T-helper 2 cell treated with Interferon-gamma antibody and Interleukin-4, amounts not matched to agents 5 μg/mL and 100 μg/mL, for 36 hours (primary cell): ENCODE results near the gene CCDC134.

Experiments
- DNase-seq: peaks from one replicate; pipeline ENCODE4 v3.0.0; 2021; ENCODE audit warnings: low spot score
- H3K27ac Mint-ChIP-seq: one replicate; pipeline ENCODE4 v1.8.0; 2021; ENCODE audit warnings: mild to moderate bottlenecking, mixed read lengths
- H3K27me3 Mint-ChIP-seq: one replicate; pipeline ENCODE4 v1.8.0; 2021; ENCODE audit warnings: low read depth, mixed read lengths
- H3K36me3 Mint-ChIP-seq: one replicate; pipeline ENCODE4 v1.8.0; 2021; ENCODE audit warnings: low read depth, mixed read lengths
- H3K4me1 Mint-ChIP-seq: one replicate; pipeline ENCODE4 v1.8.0; 2021; ENCODE audit warnings: low read depth, mixed read lengths
- H3K4me3 Mint-ChIP-seq: one replicate; pipeline ENCODE4 v1.8.0; 2022; ENCODE audit warnings: mild to moderate bottlenecking, moderate library complexity, mixed read lengths
- H3K9me3 Mint-ChIP-seq: one replicate; pipeline ENCODE4 v1.8.0; 2021; ENCODE audit warnings: mixed read lengths

The CCDC134 gene

GRCh38 chr22:41805639-41806038 lies 5.2 kb downstream of the CCDC134 start:
- peak overlapping the region; percentile 18 for H3K27ac Mint-ChIP-seq
- H3K9me3 Mint-ChIP-seq = no peaks in the 10 kb centered on the region
- H3K4me1 Mint-ChIP-seq = peaks cover 22% of the 10 kb centered on the region
- H3K4me3 Mint-ChIP-seq = no peak overlapping the region
- no peaks in the 10 kb centered on the region for H3K27me3 Mint-ChIP-seq
- no peak for DNase-seq
- peaks cover 17% of the 10 kb centered on the region for H3K36me3 Mint-ChIP-seq

- H3K9me3 Mint-ChIP-seq = no peaks in the 10 kb centered on the region
- H3K36me3 Mint-ChIP-seq = peaks cover 13% of the 10 kb centered on the region
- H3K27ac Mint-ChIP-seq = no peak overlapping the region
- peaks cover 11% of the 10 kb centered on the region for H3K4me1 Mint-ChIP-seq
- no peak overlapping the region for H3K4me3 Mint-ChIP-seq
- no peaks in the 10 kb centered on the region for H3K27me3 Mint-ChIP-seq
- no peak for DNase-seq
Measured at GRCh38 chr22:41808400-41808799, 7.9 kb downstream of the CCDC134 start.

GRCh38 chr22:41810022-41810421 lies 9.5 kb downstream of the CCDC134 start:
- Mint-ChIP-seq H3K4me1 (peaks cover 1% of the 10 kb centered on the region), H3K4me3 (no peak overlapping the region), H3K36me3 (peaks cover 18% of the 10 kb centered on the region), H3K9me3 (no peaks in the 10 kb centered on the region), H3K27me3 (no peaks in the 10 kb centered on the region), H3K27ac (no peak overlapping the region)
- no peak for DNase-seq

GRCh38 chr22:41812805-41813545 lies 12.5 kb downstream of the CCDC134 start:
- no peaks in the 10 kb centered on the region for H3K27me3 Mint-ChIP-seq
- H3K36me3 Mint-ChIP-seq = peaks cover 23% of the 10 kb centered on the region
- H3K4me3 Mint-ChIP-seq = no peak overlapping the region
- H3K27ac Mint-ChIP-seq = no peak overlapping the region
- no peaks in the 10 kb centered on the region for H3K9me3 Mint-ChIP-seq
- DNase-seq = no peak
- H3K4me1 Mint-ChIP-seq = no peaks in the 10 kb centered on the region

GRCh38 chr22:41813726-41814410 lies 13.4 kb downstream of the CCDC134 start:
- H3K27ac Mint-ChIP-seq = no peak overlapping the region
- no peaks in the 10 kb centered on the region for H3K4me1 Mint-ChIP-seq
- no peak for DNase-seq
- no peaks in the 10 kb centered on the region for H3K27me3 Mint-ChIP-seq
- H3K9me3 Mint-ChIP-seq = no peaks in the 10 kb centered on the region
- peaks cover 23% of the 10 kb centered on the region for H3K36me3 Mint-ChIP-seq
- H3K4me3 Mint-ChIP-seq = no peak overlapping the region

GRCh38 chr22:41815716-41816115 lies 15.2 kb downstream of the CCDC134 start:
- no peaks in the 10 kb centered on the region for H3K27me3 Mint-ChIP-seq
- DNase-seq = no peak
- no peak overlapping the region for H3K4me3 Mint-ChIP-seq
- H3K9me3 Mint-ChIP-seq = no peaks in the 10 kb centered on the region
- H3K36me3 Mint-ChIP-seq = peaks cover 21% of the 10 kb centered on the region
- H3K4me1 Mint-ChIP-seq = no peaks in the 10 kb centered on the region
- H3K27ac Mint-ChIP-seq = no peak overlapping the region

GRCh38 chr22:41816241-41816640 lies 15.8 kb downstream of the CCDC134 start:
- Mint-ChIP-seq H3K27me3 (no peaks in the 10 kb centered on the region), H3K4me1 (no peaks in the 10 kb centered on the region), H3K4me3 (no peak overlapping the region), H3K27ac (no peak overlapping the region), H3K9me3 (no peaks in the 10 kb centered on the region), H3K36me3 (peaks cover 24% of the 10 kb centered on the region)
- no peak for DNase-seq

GRCh38 chr22:41816871-41817270 lies 16.4 kb downstream of the CCDC134 start:
- Mint-ChIP-seq H3K4me3 (no peak overlapping the region), H3K27me3 (no peaks in the 10 kb centered on the region), H3K4me1 (peaks cover 5% of the 10 kb centered on the region), H3K36me3 (peaks cover 21% of the 10 kb centered on the region), H3K27ac (peak overlapping the region; percentile 43), H3K9me3 (no peaks in the 10 kb centered on the region)
- no peak for DNase-seq

GRCh38 chr22:41818011-41818410 lies 17.5 kb downstream of the CCDC134 start:
- no peaks in the 10 kb centered on the region for H3K27me3 Mint-ChIP-seq
- H3K27ac Mint-ChIP-seq = no peak overlapping the region
- H3K9me3 Mint-ChIP-seq = no peaks in the 10 kb centered on the region
- DNase-seq = no peak
- H3K4me1 Mint-ChIP-seq = peaks cover 9% of the 10 kb centered on the region
- no peak overlapping the region for H3K4me3 Mint-ChIP-seq
- peaks cover 23% of the 10 kb centered on the region for H3K36me3 Mint-ChIP-seq

GRCh38 chr22:41818596-41818995 lies 18.1 kb downstream of the CCDC134 start:
- H3K9me3 Mint-ChIP-seq = no peaks in the 10 kb centered on the region
- H3K27me3 Mint-ChIP-seq = no peaks in the 10 kb centered on the region
- peaks cover 25% of the 10 kb centered on the region for H3K36me3 Mint-ChIP-seq
- peaks cover 9% of the 10 kb centered on the region for H3K4me1 Mint-ChIP-seq
- H3K4me3 Mint-ChIP-seq = no peak overlapping the region
- no peak for DNase-seq
- H3K27ac Mint-ChIP-seq = no peak overlapping the region

GRCh38 chr22:41819257-41819656 lies 18.8 kb downstream of the CCDC134 start:
- no peak for DNase-seq
- H3K36me3 Mint-ChIP-seq = peaks cover 27% of the 10 kb centered on the region
- no peak overlapping the region for H3K27ac Mint-ChIP-seq
- H3K27me3 Mint-ChIP-seq = no peaks in the 10 kb centered on the region
- H3K4me1 Mint-ChIP-seq = peaks cover 9% of the 10 kb centered on the region
- no peak overlapping the region for H3K4me3 Mint-ChIP-seq
- H3K9me3 Mint-ChIP-seq = no peaks in the 10 kb centered on the region

GRCh38 chr22:41820447-41820846 lies 20.0 kb downstream of the CCDC134 start:
- no peaks in the 10 kb centered on the region for H3K27me3 Mint-ChIP-seq

GRCh38 chr22:41821471-41822316 lies 21.2 kb downstream of the CCDC134 start:
- no peak overlapping the region for H3K4me3 Mint-ChIP-seq

More at GRCh38 chr22:41820447-41820846, 20.0 kb downstream of the CCDC134 start:
- no peak for DNase-seq
- Mint-ChIP-seq H3K4me1 (peaks cover 10% of the 10 kb centered on the region), H3K4me3 (no peak overlapping the region), H3K27ac (no peak overlapping the region), H3K36me3 (peaks cover 25% of the 10 kb centered on the region), H3K9me3 (no peaks in the 10 kb centered on the region)

More at GRCh38 chr22:41821471-41822316, 21.2 kb downstream of the CCDC134 start:
- no peaks in the 10 kb centered on the region for H3K9me3 Mint-ChIP-seq
- peaks cover 22% of the 10 kb centered on the region for H3K36me3 Mint-ChIP-seq
- H3K27me3 Mint-ChIP-seq = no peaks in the 10 kb centered on the region
- no peak for DNase-seq
- peak overlapping the region; percentile 23 for H3K27ac Mint-ChIP-seq
- H3K4me1 Mint-ChIP-seq = peaks cover 10% of the 10 kb centered on the region
